DMS 273 treated with DMSO at 0.1 percent for 48 hours (cell line): ENCODE data around the gene CDH9.
"Not testable (repeated sequence)": the region's sequence is repeated elsewhere in the genome, so short reads cannot be mapped to it uniquely, and the experiment has no call there.

Experiments
- DNase-seq: peaks from one replicate; lab custom pipeline; 2025; lab: John Stamatoyannopoulos, UW

Gene CDH9

GRCh38 chr5:26955161-26955560 is 83.2 kb downstream of the CDH9 start:
- no peak for DNase-seq

GRCh38 chr5:26948921-26949320 is 89.5 kb downstream of the CDH9 start:
- DNase-seq, result no peak

DNA sequence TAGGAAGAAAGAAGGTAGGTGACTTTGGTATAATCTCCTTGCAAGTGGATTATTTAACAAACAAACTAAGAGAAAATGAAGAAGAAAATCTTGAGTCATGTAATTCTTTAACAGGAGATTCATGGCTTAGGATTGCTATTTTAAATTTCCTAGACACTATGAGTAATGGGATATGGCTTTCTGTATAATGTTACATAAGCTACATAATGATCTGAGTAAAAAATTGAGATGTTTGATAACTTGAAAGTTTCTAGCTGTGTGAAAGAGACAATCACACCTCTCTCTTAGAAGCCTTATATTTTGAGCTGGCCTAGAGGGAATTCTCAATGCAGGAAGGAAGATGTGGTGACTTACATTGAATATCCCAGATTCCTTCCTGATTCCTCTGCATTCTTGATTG is 92.5 kb downstream of the CDH9 start:
- DNase-seq, result no peak

- no peak for DNase-seq
Measured at GRCh38 chr5:26942481-26942880, 95.9 kb downstream of the CDH9 start.

- no peak for DNase-seq
Measured at GRCh38 chr5:26940994-26941393, 97.4 kb downstream of the CDH9 start.

DNA sequence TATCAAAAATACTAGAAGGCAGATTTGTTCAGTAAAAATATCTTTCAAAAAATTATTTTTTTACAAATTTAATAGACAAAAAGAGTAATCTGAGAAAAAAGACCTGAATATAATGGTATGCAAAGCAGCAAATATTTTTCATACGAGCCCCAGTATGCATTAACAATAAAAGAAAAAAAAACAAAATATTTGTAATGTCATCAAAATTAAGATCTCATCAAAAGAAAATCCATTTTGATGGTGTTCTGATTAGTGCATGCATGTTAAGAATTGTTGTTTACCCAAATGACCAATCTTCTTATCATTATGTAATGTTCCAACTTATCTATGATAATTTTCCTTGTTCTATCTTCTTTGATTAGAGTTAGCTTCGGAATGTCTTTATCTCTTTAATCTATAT is 106.1 kb downstream of the CDH9 start:
- DNase-seq, result no peak

- no peak for DNase-seq
Measured at GRCh38 chr5:26921439-26921838, 116.9 kb downstream of the CDH9 start.

DNA sequence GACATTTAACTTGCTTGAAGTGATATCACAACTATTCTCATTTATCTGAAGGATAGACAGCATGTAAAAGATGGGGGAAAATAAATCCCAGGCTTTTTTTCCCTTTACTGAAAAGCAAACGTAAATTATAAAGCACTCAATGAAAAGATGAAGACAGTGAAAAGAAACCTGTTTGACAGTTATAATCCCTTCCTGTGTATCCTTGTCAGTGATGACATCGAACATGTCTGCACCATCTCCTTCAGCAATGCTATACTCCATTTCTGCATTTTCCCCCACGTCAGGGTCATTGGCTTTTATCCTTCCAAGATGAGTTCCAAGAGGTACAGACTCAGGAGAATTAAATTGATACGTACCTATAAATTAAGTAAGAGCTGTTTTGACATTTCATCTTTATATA is 134.9 kb downstream of the CDH9 start:
- DNase-seq, result no peak

DNA sequence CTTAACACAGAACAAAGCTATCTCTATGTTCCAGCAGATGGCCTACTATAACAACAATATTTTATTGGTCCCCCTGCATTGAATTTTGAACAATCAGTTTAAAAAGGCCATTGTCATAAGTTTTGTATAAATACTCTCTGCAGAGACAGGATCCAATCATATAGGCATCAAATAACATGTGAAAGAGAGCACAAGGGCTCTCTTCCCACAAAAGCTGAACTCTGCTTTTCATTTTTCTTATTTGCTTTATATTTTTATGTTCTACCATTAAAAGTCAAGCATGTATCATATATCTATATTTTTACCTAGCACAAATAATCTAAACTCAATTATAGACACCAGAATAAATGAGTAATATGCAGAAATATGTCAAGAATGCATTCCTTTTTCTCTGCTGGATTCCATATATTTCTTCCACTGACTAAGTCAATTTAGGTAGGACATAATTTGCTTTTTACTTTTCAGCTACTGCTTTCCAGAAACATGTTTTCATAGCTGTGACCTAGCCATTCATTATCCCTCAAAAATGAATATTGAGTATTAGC is 143.6 kb downstream of the CDH9 start:
- DNase-seq, result no peak

GRCh38 chr5:26893078-26893477 is 145.3 kb downstream of the CDH9 start:
- no peak for DNase-seq

DNA sequence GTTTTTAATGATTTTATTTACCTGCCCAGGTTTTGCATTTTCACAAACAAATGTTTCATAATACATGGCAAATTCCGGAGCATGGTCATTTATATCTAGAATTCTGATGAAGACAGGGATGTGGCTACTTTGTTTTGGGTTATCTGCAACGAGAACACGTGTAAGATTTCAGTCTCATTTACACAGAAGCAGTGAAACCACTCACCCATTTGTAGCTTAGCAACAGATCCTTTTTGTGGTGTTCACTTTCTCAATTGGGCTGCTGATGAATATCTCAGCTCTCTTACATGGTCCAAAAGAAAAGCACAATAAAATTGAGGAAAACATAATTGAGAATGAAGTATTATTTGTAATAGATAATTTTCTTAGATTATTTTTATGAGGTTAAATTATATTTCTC is 148.6 kb downstream of the CDH9 start:
- DNase-seq, result no peak

- no peak for DNase-seq
Measured at GRCh38 chr5:26884481-26884880, 153.9 kb downstream of the CDH9 start.

GRCh38 chr5:26883375-26883774 is 155.0 kb downstream of the CDH9 start:
- DNase-seq, result no peak

DNA sequence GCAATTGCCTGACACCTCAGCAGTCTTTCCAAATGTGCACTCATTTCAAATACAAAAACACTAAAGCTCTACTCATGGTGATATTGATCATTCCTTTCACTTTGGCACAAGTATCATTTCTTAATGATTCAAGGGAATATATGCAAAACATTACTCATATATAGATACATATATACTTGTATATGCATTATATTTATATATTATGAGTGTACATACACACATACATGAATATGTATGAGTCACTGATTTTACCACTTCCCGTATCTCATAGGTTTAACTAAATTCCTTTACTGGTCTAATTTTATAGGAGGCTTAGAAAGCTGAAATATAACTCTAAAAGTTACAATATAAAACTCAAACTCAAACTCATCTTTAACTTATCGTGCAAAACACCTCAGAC is 156.5 kb downstream of the CDH9 start:
- no peak for DNase-seq

DNA sequence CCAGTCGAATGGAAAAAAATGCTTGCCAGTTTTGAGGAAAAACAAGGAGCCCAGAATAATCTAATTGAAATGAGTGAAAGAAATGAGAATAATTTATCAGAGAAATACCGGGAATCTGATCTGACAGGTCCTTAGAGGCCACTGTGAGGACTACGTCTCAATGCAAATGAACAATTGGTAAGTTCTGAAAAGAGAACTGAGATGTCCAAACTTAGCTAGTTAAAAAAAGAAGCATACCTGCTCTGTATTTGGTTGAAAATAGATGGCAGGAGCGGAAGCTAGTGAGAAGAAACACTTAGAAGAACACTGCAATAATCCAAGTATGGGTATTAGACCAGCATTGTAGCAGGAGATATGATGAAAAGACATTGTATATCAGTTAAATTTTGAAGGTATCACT is 161.2 kb downstream of the CDH9 start:
- DNase-seq, result no peak

DNA sequence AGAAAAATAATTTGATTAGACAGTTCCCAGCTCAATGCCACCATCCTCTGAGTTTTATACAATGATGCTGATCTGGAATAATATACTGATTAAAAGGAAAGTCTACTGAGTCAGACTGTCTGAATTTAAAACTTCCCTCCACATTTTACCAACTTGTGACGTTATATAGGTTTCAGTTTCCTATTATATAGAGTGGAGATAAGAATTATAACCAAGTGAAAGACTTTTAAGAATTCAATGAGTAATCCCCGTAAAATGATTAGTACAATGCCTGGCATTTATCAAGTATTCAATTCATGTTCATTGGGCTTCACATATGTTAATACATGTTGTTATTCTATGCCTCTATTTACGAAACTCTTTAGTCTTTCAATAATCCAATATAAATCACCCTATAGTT is 166.0 kb downstream of the CDH9 start:
- no peak for DNase-seq

GRCh38 chr5:26869781-26870180 is 168.6 kb downstream of the CDH9 start:
- no peak for DNase-seq

- DNase-seq, result no peak
Measured at GRCh38 chr5:26868504-26868903, 169.9 kb downstream of the CDH9 start.

- no peak for DNase-seq
Measured at GRCh38 chr5:26864061-26864460, 174.3 kb downstream of the CDH9 start.

DNA sequence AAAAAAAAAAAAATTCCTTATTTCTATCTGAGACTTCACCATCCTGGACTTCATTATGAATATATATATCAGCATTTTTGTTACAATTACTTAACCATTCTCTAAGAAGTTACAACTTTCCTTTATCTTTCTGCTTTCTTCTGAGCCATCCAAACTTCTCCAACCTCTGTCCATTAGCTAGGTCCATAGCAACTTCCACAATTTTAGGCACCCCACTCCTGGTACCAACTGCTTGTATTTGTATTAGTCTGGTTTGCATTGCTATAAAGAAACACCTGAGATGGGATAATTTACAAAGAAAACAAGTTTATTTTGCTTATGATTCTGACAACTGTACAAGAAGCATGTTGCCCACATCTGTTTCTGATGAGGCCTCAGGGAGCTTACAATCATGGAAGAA is 182.1 kb downstream of the CDH9 start:
- DNase-seq, result no peak

GRCh38 chr5:26852450-26852849 is 185.9 kb downstream of the CDH9 start:
- DNase-seq, result not testable (repeated sequence)

GRCh38 chr5:26847041-26847736 is 191.2 kb downstream of the CDH9 start:
- DNase-seq, result no peak

- no peak for DNase-seq
Measured at GRCh38 chr5:26843677-26844076, 194.7 kb downstream of the CDH9 start.

- DNase-seq, result no peak
Measured at GRCh38 chr5:26833596-26833995, 204.8 kb downstream of the CDH9 start.
